GM12878 (cell line): ENCODE data around the gene RHEBL1. TPM values are rescaled to one million over a fixed set of nuclear protein-coding genes. Genes with fewer than 3 reads are reported as not detected.

ENCODE experiments used
- ATAC-seq: fragments of 200-7000 bp; cut with Tn5 transposase; 3 replicates; pipeline ENCODE4 v1.9.1; 2020; ENCODE audit warnings: mild to moderate bottlenecking, moderate library complexity
- BruUV-seq: library from RNA; stranded (reverse); fragments of 400-500 nt; replicated peaks from 2 replicates; lab custom pipeline; 2021; lab: Mats Ljungman, UMichigan
- CTCF ChIA-PET: fragments of 300-600 bp; sonication (Branson Sonifier 250); formaldehyde crosslinking; extraction: SDS; loops from one replicate; lab custom pipeline; 2021; ENCODE audit warnings: inconsistent platforms; lab: Yijun Ruan, JAX
- POLR2A ChIA-PET: fragments of 350-600 bp; formaldehyde crosslinking; extraction: SDS; loops from one replicate; lab custom pipeline; 2021; ENCODE audit warnings: inconsistent platforms; lab: Charles Lee
- RAD21 ChIA-PET: fragments of 300-600 bp; sonication (Branson Sonifier 250); formaldehyde crosslinking; loops from one replicate; lab custom pipeline; 2023; ENCODE audit warnings: antibody characterized with exemption; ENCODE audit not compliant: unreplicated experiment; lab: Charles Lee
- SMC1A ChIA-PET: fragments of 300-600 bp; sonication (Branson Sonifier 250); formaldehyde crosslinking; loops from one replicate; lab custom pipeline; 2023; ENCODE audit not compliant: unreplicated experiment, uncharacterized antibody; lab: Charles Lee
- DNase-seq: peaks from one replicate; pipeline ENCODE4 v3.0.0-alpha.2; 2011; ENCODE audit warnings: low read depth, low spot score
- FAIRE-seq: peaks from 3 replicates; lab custom pipeline; 2011; peaks lifted over from hg19 to GRCh38; lab: Jason Lieb, UNC
- H2AFZ ChIP-seq: 2 replicates; pipeline ENCODE4 v1.6.0; 2011; ENCODE audit warnings: low read depth, low read length, control low read depth; ENCODE audit not compliant: control insufficient read depth
- H3K27ac ChIP-seq: 2 replicates; pipeline ENCODE4 v1.5.1; 2011; ENCODE audit warnings: control low read depth; ENCODE audit not compliant: control insufficient read depth, insufficient read depth
- H3K27me3 ChIP-seq, 2 experiments: replicated peaks in 1 of 2; 2 replicates each; pipeline versions ENCODE4 v1.6.0 to v1.6.1; 2011; ENCODE audit warnings: low read length in 1 of 2; ENCODE audit not compliant: control insufficient read depth in 2 of 2, insufficient read depth in 2 of 2
- H3K36me3 ChIP-seq, 2 experiments: 2 replicates each; pipeline ENCODE4 v1.5.1; 2011; ENCODE audit warnings: low read length in 1 of 2; ENCODE audit not compliant: control insufficient read depth in 2 of 2, insufficient read depth in 2 of 2
- H3K4me1 ChIP-seq: 2 replicates; pipeline ENCODE4 v1.6.1; 2011; ENCODE audit warnings: mild to moderate bottlenecking, low read length, moderate library complexity, mixed read lengths; ENCODE audit not compliant: control insufficient read depth, insufficient read depth
- H3K4me2 ChIP-seq: 2 replicates; pipeline ENCODE4 v1.6.0; 2011; ENCODE audit warnings: control low read depth; ENCODE audit not compliant: control insufficient read depth, insufficient read depth
- H3K4me3 ChIP-seq: fragments of 200-600 bp; sonication (generic); 2 replicates; pipeline ENCODE4 v1.5.1; 2016
- H3K79me2 ChIP-seq: 2 replicates; pipeline ENCODE4 v1.6.0; 2011; ENCODE audit warnings: low read length; ENCODE audit not compliant: control insufficient read depth, insufficient read depth
- H3K9ac ChIP-seq: 2 replicates; pipeline ENCODE4 v1.8.0; 2011; ENCODE audit warnings: low read length, control low read depth, mixed read lengths; ENCODE audit not compliant: control insufficient read depth, insufficient read depth
- H3K9me3 ChIP-seq: replicated peaks from 3 replicates; pipeline ENCODE4 v1.5.1; 2011; ENCODE audit warnings: mild to moderate bottlenecking, low read length; ENCODE audit not compliant: control insufficient read depth, insufficient read depth
- H4K20me1 ChIP-seq: 2 replicates; pipeline ENCODE4 v1.6.0; 2011; ENCODE audit not compliant: control insufficient read depth, insufficient read depth
- PML ChIP-seq: IDR thresholded peaks from 2 replicates; pipeline ENCODE4 v1.6.1; 2012; ENCODE audit warnings: low read length, inconsistent platforms
- RUNX3 ChIP-seq: IDR thresholded peaks from 2 replicates; pipeline ENCODE4 v1.6.1; 2012; ENCODE audit warnings: low read length, inconsistent platforms
- WGBS: methylation state at CpG from one replicate; pipeline ENCODE4 v1.1.6; 2016; ENCODE audit warnings: low lambda C conversion rate; ENCODE audit not compliant: insufficient replicate concordance, insufficient coverage; ENCODE audit errors: missing lambda C conversion rate; 5-methylcytosine and 5-hydroxymethylcytosine counted together
- in situ Hi-C: fragments of 300-500 bp; cut with MboI; formaldehyde crosslinking; loops from 9 replicates; pipeline ENCODE4 v1.14.3; 2018; ENCODE audit warnings: mixed read lengths
- intact Hi-C: fragments of 100-400 bp; cut with micrococcal nuclease; formaldehyde crosslinking; loops from one replicate; pipeline ENCODE4 v1.14.2; 2022; ENCODE audit not compliant: unreplicated experiment
- polyA plus RNA-seq, 11 experiments: library from polyadenylated mRNA; depleted of rRNA in 4 of 11; unstranded in 6 of 11; stranded (reverse) in 5 of 11; fragments of >200 nt; fragmentation: Nextera tagmentation in 4 of 11; fragmentation: Illumina TruSeq in 1 of 11; extraction: Ambion mirVana in 4 of 11; extraction: Trizol in 1 of 11; gene quantifications; 1 replicate in 1 of 11; 2 replicates in 10 of 11; pipeline versions ENCODE4 v1.2.1 to v1.2.3, GENCODE V29; 2011 to 2016; ENCODE audit warnings: inconsistent platforms in 2 of 11, missing spikeins in 2 of 11, low read depth in 1 of 11
- total RNA-seq, 4 experiments: library from RNA; depleted of rRNA in 3 of 4; stranded (reverse); fragments of >200 nt in 3 of 4; fragmentation: Illumina TruSeq in 1 of 4; extraction: Trizol in 1 of 4; gene quantifications; 2 replicates each; pipeline versions ENCODE4 v1.2.1 to v1.2.3, GENCODE V29; 2013 to 2021
- TF ChIP-seq, protein P1 (sequence below): fragments of 150-350 bp; IDR thresholded peaks from 2 replicates; pipeline ENCODE4 v1.6.1; 2016; ENCODE audit warnings: low read depth, low read length

Gene RHEBL1
- total and polyA plus RNA-seq, 10 of the 15 experiments (the other 5 are each of a cell fraction or from before 2014, with no cell fraction given) = 5.9 to 18.7 (median 12.0) TPM

- TF ChIP-seq, protein P1, sequence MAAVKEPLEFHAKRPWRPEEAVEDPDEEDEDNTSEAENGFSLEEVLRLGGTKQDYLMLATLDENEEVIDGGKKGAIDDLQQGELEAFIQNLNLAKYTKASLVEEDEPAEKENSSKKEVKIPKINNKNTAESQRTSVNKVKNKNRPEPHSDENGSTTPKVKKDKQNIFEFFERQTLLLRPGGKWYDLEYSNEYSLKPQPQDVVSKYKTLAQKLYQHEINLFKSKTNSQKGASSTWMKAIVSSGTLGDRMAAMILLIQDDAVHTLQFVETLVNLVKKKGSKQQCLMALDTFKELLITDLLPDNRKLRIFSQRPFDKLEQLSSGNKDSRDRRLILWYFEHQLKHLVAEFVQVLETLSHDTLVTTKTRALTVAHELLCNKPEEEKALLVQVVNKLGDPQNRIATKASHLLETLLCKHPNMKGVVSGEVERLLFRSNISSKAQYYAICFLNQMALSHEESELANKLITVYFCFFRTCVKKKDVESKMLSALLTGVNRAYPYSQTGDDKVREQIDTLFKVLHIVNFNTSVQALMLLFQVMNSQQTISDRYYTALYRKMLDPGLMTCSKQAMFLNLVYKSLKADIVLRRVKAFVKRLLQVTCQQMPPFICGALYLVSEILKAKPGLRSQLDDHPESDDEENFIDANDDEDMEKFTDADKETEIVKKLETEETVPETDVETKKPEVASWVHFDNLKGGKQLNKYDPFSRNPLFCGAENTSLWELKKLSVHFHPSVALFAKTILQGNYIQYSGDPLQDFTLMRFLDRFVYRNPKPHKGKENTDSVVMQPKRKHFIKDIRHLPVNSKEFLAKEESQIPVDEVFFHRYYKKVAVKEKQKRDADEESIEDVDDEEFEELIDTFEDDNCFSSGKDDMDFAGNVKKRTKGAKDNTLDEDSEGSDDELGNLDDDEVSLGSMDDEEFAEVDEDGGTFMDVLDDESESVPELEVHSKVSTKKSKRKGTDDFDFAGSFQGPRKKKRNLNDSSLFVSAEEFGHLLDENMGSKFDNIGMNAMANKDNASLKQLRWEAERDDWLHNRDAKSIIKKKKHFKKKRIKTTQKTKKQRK = no peak
- TF ChIP-seq, all 136 proteins: peak for 60
These were observed at the start of gene RHEBL1 (continued) for GRCh38 chr12:49069507-49070346.

- FAIRE-seq = no peak
- peak overlapping the region; percentile 98 for H2AFZ ChIP-seq
- no TSS peak for BruUV-seq
- H3K4me2 ChIP-seq = peak overlapping the region; percentile 93
- ChIA-PET CTCF (interaction anchor here (0.7 to 10.9 kb wide), 12 partner anchors 9 to 124 kb away, joined by 3 to 118 read pairs (median 14); partner anchors contain the start of genes DHH and TUBA1B), RAD21 (interaction anchor here (1.0 to 3.5 kb wide), 6 partner anchors 19 to 142 kb away, joined by 3 to 18 read pairs (median 5); partner anchors contain the start of genes DDN and TUBA1B), POLR2A (interaction anchor here (0.5 to 3.5 kb wide), 10 partner anchors 11 to 171 kb away, joined by 3 to 48 read pairs (median 4); partner anchors contain the start of genes KMT2D, RHEBL1 and TUBA1B), SMC1A (interaction anchor here (0.8 to 3.0 kb wide), 11 partner anchors 10 to 259 kb away, joined by 3 to 15 read pairs (median 4); partner anchors contain the start of genes DDX23 and TUBA1B)
- H3K4me1 ChIP-seq = peaks cover 8% of the 10 kb centered on the region
- 0 out of 2 replicates have a peak, but pooled peaks have one; percentile 9 for TF ChIP-seq RUNX3
- no peak for TF ChIP-seq PML
- DNase-seq = no peak
- H3K4me3 ChIP-seq = peak overlapping the region; percentile 87; the same call in 1 of the 2 replicates
- H3K27ac ChIP-seq = peak overlapping the region; percentile 56
- H4K20me1 ChIP-seq = no peaks in the 10 kb centered on the region
- peak; percentile 11 for ATAC-seq
- WGBS = 49% methylated on average over 6 of the region's 6 CpGs
- H3K27me3 ChIP-seq = no peaks in the 10 kb centered on the region
- no peaks in the 10 kb centered on the region for H3K36me3 ChIP-seq
- no peaks in the 10 kb centered on the region for H3K9me3 ChIP-seq
- H3K9ac ChIP-seq = peak overlapping the region; percentile 94; the same call in 1 of the 2 replicates
- in situ Hi-C loops = no loop called here
- H3K79me2 ChIP-seq = peaks cover 9% of the 10 kb centered on the region
- intact Hi-C loops = loop anchor here (1.0 to 5.0 kb wide), 2 partner anchors 19 to 49 kb away; partner anchors contain the start of gene KMT2D
These were observed 41.4 kb upstream of the RHEBL1 start for GRCh38 chr12:49111206-49111605.
